Suprapubic skin (tissue), 4 donors: ENCODE data around the gene RXRA.

ENCODE experiments used
- EP300 ChIP-seq: sonication (generic); formaldehyde crosslinking; IDR thresholded peaks from one replicate; pipeline ENCODE4 v1.6.1; 2017; ENCODE audit warnings: antibody characterized with exemption
- POLR2AphosphoS5 ChIP-seq, 3 donors: sonication (generic); formaldehyde crosslinking; IDR thresholded peaks; one replicate each; pipeline ENCODE4 v1.6.1; 2017; ENCODE audit warnings: antibody characterized with exemption in 3 of 3
- TF ChIP-seq, protein P1 (sequence below), 2 donors: fragments of 200-600 bp in 1 of 2; fragments of 450-650 bp in 1 of 2; sonication (generic) in 1 of 2; IDR thresholded peaks; one replicate each; pipeline ENCODE4 v1.5.1; 2016 to 2019; ENCODE audit warnings: antibody characterized with exemption in 2 of 2, mild to moderate bottlenecking in 1 of 2, moderate library complexity in 1 of 2

DNA sequence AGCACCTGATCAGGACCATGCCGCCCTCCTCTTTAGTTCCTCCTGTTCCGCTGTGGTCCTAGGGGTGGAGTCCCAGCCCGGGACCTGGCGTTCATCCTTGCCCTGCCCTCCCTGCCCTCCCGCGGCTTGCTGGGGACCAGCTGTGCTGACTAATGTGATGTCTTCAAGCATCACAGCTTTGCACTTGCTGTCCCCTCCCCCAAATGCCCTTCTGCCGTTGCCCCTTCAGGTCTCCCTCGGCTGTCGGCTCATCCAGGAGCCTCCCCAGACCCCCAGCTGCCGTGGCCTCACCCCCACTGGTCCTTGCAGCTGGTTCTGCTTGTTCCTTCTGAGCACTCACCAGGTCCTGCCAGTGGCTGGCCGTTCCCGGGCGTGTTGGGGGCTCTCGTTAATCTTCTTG is 19.9 kb downstream of the RXRA start:
- TF ChIP-seq POLR2AphosphoS5 (IDR thresholded peaks at IDR 0.05) (no peak), EP300 (no peak)
- TF ChIP-seq, protein P1, sequence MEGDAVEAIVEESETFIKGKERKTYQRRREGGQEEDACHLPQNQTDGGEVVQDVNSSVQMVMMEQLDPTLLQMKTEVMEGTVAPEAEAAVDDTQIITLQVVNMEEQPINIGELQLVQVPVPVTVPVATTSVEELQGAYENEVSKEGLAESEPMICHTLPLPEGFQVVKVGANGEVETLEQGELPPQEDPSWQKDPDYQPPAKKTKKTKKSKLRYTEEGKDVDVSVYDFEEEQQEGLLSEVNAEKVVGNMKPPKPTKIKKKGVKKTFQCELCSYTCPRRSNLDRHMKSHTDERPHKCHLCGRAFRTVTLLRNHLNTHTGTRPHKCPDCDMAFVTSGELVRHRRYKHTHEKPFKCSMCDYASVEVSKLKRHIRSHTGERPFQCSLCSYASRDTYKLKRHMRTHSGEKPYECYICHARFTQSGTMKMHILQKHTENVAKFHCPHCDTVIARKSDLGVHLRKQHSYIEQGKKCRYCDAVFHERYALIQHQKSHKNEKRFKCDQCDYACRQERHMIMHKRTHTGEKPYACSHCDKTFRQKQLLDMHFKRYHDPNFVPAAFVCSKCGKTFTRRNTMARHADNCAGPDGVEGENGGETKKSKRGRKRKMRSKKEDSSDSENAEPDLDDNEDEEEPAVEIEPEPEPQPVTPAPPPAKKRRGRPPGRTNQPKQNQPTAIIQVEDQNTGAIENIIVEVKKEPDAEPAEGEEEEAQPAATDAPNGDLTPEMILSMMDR (IDR thresholded peaks at IDR 0.05) = no peak
